MM.1S (cell line): ENCODE measurements around the gene CRTAC1.

Experiments
- CTCF ChIP-seq: fragments of 300-600 bp; sonication (generic); IDR thresholded peaks from 2 replicates; pipeline ENCODE4 v1.5.1; 2016; ENCODE audit warnings: antibody characterized with exemption, low read length, mixed read lengths
- EZH2 ChIP-seq: fragments of 300-600 bp; sonication (generic); optimal IDR thresholded peaks from 2 replicates; pipeline ENCODE3; 2017; ENCODE audit warnings: low read depth, mild to moderate bottlenecking, antibody characterized with exemption, low read length, mixed read lengths

- TF ChIP-seq CTCF: no peak
- TF ChIP-seq EZH2: no peak
Measured at GRCh38 chr10:97830064-97830463, 200.4 kb downstream of the CRTAC1 start.
